BJ (cell line): ENCODE measurements around the gene ZEB1. TPM values are rescaled to one million over a fixed set of nuclear protein-coding genes. Genes with fewer than 3 reads are reported as not detected.

ENCODE experiments used
- CTCF ChIA-PET: fragments of 350-600 bp; formaldehyde crosslinking; extraction: SDS; loops from one replicate; lab custom pipeline; 2021; ENCODE audit warnings: antibody characterized with exemption, inconsistent platforms; lab: Yijun Ruan, JAX
- POLR2A ChIA-PET: fragments of 300-600 bp; sonication (Branson Sonifier 250); formaldehyde crosslinking; extraction: SDS; loops from one replicate; lab custom pipeline; 2021; ENCODE audit warnings: antibody characterized with exemption; lab: Charles Lee
- DNase-seq: peaks from one replicate; pipeline ENCODE4 v3.0.0-alpha.2; 2011; ENCODE audit warnings: low read depth
- H3K27me3 ChIP-seq: 2 replicates; pipeline ENCODE4 v1.6.0; 2011; ENCODE audit warnings: low read length; ENCODE audit not compliant: control insufficient read depth, insufficient read depth
- H3K36me3 ChIP-seq: 2 replicates; pipeline ENCODE4 v1.5.1; 2011; ENCODE audit warnings: low read length; ENCODE audit not compliant: control insufficient read depth, insufficient read depth
- H3K4me3 ChIP-seq: 2 replicates; pipeline ENCODE4 v1.5.1; 2011; ENCODE audit warnings: low read depth, mild to moderate bottlenecking, control low read depth, low read length
- CTCF ChIP-seq: IDR thresholded peaks from 2 replicates; pipeline ENCODE4 v1.5.1; 2011; ENCODE audit warnings: low read depth, mild to moderate bottlenecking, control low read depth, inconsistent platforms, low read length, moderate library complexity; ENCODE audit not compliant: insufficient read depth
- polyA plus RNA-seq: library from polyadenylated mRNA; depleted of rRNA; stranded (reverse); fragments of >200 nt; gene quantifications from 2 replicates; pipeline ENCODE4 v1.2.3, GENCODE V29; 2011

Gene ZEB1
- polyA plus RNA-seq, 1 experiment, result 22.3 TPM

GRCh38 chr10:31451766-31452165 is 132.8 kb downstream of the ZEB1 start:
- DNase-seq, result no peak
- H3K4me3 ChIP-seq, result no peak overlapping the region
- TF ChIP-seq CTCF, result no peak
- ChIA-PET CTCF (no interaction called here), POLR2A (no interaction called here)
- H3K36me3 ChIP-seq, result no peaks in the 10 kb centered on the region
- no peaks in the 10 kb centered on the region for H3K27me3 ChIP-seq

- DNase-seq, result no peak
- ChIA-PET CTCF (no interaction called here), POLR2A (no interaction called here)
- Histone ChIP-seq H3K4me3 (no peak overlapping the region), H3K36me3 (no peaks in the 10 kb centered on the region), H3K27me3 (no peaks in the 10 kb centered on the region)
- TF ChIP-seq CTCF, result no peak
Observed at GRCh38 chr10:31456468-31456867, 137.5 kb downstream of the ZEB1 start.

- CTCF ChIA-PET, result no interaction called here
Observed at GRCh38 chr10:31457858-31458257, 138.8 kb downstream of the ZEB1 start.

GRCh38 chr10:31458974-31459373 is 140.0 kb downstream of the ZEB1 start:
- DNase-seq, result no peak
- Histone ChIP-seq H3K4me3 (no peak overlapping the region), H3K27me3 (no peaks in the 10 kb centered on the region), H3K36me3 (no peaks in the 10 kb centered on the region)
- ChIA-PET CTCF (no interaction called here), POLR2A (no interaction called here)
- no peak for TF ChIP-seq CTCF

More at GRCh38 chr10:31457858-31458257, 138.8 kb downstream of the ZEB1 start:
- TF ChIP-seq CTCF, result no peak
- no peak overlapping the region for H3K4me3 ChIP-seq
- H3K27me3 ChIP-seq, result no peaks in the 10 kb centered on the region
- no peak for DNase-seq
- POLR2A ChIA-PET, result no interaction called here
- no peaks in the 10 kb centered on the region for H3K36me3 ChIP-seq

- no peaks in the 10 kb centered on the region for H3K27me3 ChIP-seq
- TF ChIP-seq CTCF, result no peak
- no peak overlapping the region for H3K4me3 ChIP-seq
- no peak for DNase-seq
- ChIA-PET CTCF (interaction anchor here (1.0 kb wide), 1 partner anchor 39 kb away, joined by 3 read pairs; no protein-coding TSS in a partner anchor), POLR2A (no interaction called here)
- H3K36me3 ChIP-seq, result no peaks in the 10 kb centered on the region; the same call in 1 of the 2 replicates
Observed at GRCh38 chr10:31460242-31460641, 141.2 kb downstream of the ZEB1 start.
